ENCODE measurements around the gene BNIP5.

The BNIP5 gene

DNA sequence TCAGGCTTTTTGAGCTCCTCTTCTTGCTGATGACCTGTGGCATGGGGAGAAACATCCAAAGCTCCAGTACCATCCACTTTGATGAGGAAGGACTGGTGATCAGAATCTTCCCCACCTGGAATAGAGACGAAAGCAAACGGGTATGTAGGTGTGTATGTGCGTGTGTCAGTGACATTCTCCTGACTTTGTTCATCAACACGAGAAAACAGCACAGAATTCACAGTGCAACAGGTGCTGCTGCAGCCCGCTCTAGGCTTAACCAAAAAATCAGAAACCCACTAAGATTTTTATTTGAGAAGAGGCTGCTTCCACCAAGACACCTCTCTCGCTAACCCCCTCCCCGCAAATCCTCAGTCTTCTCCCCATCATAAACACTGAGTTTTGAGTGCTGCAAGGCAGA lies 8.1 kb downstream of the BNIP5 start:
- Histone ChIP-seq H3K27me3 (peaks cover 11% of the 10 kb centered on the region), H3K4me1 (ENCODE audit: control insufficient read depth in 1 of 2, insufficient read depth in 1 of 2, low read depth in 1 of 2, low read length in 1 of 2) (no peaks in the 10 kb centered on the region), H3K4me3 (ENCODE audit: low read depth in 1 of 2, low read length in 1 of 2) (no peak overlapping the region), H3K9me3 (no peaks in the 10 kb centered on the region), H3K36me3 (no peaks in the 10 kb centered on the region), H3K27ac (no peak overlapping the region)
- TF ChIP-seq, protein P1, sequence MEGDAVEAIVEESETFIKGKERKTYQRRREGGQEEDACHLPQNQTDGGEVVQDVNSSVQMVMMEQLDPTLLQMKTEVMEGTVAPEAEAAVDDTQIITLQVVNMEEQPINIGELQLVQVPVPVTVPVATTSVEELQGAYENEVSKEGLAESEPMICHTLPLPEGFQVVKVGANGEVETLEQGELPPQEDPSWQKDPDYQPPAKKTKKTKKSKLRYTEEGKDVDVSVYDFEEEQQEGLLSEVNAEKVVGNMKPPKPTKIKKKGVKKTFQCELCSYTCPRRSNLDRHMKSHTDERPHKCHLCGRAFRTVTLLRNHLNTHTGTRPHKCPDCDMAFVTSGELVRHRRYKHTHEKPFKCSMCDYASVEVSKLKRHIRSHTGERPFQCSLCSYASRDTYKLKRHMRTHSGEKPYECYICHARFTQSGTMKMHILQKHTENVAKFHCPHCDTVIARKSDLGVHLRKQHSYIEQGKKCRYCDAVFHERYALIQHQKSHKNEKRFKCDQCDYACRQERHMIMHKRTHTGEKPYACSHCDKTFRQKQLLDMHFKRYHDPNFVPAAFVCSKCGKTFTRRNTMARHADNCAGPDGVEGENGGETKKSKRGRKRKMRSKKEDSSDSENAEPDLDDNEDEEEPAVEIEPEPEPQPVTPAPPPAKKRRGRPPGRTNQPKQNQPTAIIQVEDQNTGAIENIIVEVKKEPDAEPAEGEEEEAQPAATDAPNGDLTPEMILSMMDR (IDR thresholded peaks at IDR 0.05): no peak

DNA sequence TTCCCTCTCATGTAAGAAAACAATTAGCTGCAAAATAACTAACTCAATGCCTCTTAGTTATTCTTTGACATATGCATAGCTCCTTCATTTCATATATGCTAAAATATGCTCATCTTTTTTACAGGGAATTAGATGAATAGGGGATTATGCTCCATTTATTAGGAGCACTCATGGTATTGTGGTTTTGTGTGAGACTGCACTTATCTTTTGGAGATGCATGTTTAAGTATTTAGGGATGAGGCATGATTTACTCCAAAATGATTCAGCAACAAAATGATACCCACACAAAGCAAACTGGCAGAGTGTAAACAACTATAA lies 8.8 kb downstream of the BNIP5 start:
- Histone ChIP-seq H3K4me1 (ENCODE audit: control insufficient read depth in 1 of 2, insufficient read depth in 1 of 2, low read depth in 1 of 2, low read length in 1 of 2) (no peaks in the 10 kb centered on the region), H3K27me3 (peaks cover 4% of the 10 kb centered on the region), H3K9me3 (no peaks in the 10 kb centered on the region), H3K4me3 (ENCODE audit: low read depth in 1 of 2, low read length in 1 of 2) (no peak overlapping the region), H3K36me3 (no peaks in the 10 kb centered on the region), H3K27ac (no peak overlapping the region)
- TF ChIP-seq, protein P1 (IDR thresholded peaks at IDR 0.05): no peak

DNA sequence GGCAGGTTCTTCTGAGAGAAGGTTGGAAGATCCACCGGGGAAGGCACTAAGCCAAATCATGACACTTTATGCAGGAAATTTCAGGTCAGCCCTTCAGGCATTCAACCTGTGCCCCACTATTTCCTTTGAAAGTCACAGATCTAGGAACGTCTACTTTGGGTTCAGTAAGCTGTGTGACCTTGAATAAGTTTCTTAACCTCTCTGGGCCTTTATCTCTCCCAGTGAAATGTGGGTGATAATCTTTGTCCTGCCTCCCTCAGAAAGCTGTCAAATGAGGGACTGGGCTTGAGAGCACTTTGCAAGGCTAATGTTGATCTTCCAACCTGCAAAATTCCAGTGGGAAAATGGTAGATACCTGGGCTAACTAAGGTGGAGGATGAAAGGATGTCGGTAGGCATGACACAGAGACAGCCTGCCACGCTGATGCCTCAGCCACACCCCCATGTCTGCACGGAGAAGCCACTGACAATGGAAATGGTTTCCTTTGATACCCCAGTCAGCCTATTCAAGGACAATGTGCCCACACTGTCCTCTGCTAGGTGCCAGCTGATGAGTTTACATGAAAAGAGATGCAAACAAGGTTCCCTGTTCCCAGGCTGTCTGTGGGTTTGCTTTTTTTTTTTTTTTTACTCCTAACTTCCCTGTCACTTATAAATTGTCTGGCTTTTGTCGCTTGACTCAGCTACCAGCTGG lies 9.3 kb downstream of the BNIP5 start:
- H3K27ac ChIP-seq: no peak overlapping the region
- H3K4me1 ChIP-seq (ENCODE audit: control insufficient read depth in 1 of 2, insufficient read depth in 1 of 2, low read depth in 1 of 2, low read length in 1 of 2): no peaks in the 10 kb centered on the region
- H3K4me3 ChIP-seq (ENCODE audit: low read depth in 1 of 2, low read length in 1 of 2): no peak overlapping the region
- no peaks in the 10 kb centered on the region for H3K9me3 ChIP-seq
- H3K27me3 ChIP-seq: peaks cover 4% of the 10 kb centered on the region
- H3K36me3 ChIP-seq: no peaks in the 10 kb centered on the region
- TF ChIP-seq, protein P1 (IDR thresholded peaks at IDR 0.05): no peak

DNA sequence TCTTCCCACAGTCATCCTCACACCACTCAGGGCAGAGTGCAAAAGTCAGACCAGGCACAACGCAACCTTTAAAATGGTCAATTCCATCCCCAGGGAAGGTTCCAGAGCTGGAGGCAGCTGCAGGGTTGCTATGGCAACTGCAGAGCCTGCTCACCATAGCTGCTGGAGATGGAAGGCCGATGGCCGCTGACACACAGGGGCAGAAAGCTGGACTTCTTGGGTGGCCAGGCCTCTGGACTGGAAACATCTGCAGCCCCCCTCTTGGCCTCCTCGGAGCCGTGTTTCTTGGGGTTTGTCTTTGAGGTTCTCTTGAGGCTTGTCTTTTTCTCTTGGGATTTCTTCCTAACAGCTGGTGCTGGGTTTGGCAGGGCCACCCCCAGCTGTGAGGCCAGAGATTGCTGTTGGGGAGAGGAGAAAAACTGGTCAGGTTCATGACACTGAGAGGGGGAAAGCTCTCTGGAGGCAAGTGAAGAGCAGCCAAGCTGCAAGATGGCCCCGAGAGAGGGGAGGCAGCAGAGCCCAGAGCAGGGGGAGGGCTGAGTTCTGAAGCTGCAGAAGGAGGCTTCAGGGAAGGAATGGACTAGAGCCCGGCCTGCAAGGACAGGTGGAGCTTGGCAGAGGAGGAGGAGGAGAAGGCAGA lies 10.2 kb downstream of the BNIP5 start:
- Histone ChIP-seq H3K4me1 (ENCODE audit: control insufficient read depth in 1 of 2, insufficient read depth in 1 of 2, low read depth in 1 of 2, low read length in 1 of 2) (no peaks in the 10 kb centered on the region), H3K27ac (no peak overlapping the region), H3K4me3 (ENCODE audit: low read depth in 1 of 2, low read length in 1 of 2) (no peak overlapping the region), H3K9me3 (no peaks in the 10 kb centered on the region), H3K27me3 (no peaks in the 10 kb centered on the region), H3K36me3 (no peaks in the 10 kb centered on the region)
- TF ChIP-seq, protein P1 (IDR thresholded peaks at IDR 0.05): no peak

DNA sequence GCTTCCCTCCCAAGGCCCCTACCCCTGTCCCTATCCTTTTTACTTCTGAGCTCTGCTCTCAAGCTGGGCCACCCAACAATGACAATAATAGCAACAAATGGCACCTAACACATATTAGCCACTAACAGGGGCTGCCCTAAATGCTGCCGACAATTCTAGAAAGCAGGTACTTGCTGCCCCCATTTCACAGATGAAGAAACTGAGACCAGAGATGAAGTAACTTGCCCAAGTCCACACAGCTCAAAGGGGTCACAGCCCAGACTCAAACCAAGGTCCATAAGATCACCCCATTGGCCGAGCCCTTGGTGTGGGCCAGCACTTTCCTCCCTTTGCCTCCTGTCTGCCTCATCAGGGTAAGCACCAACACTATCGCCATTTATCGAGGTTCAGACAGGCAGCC lies 12.0 kb downstream of the BNIP5 start:
- no peaks in the 10 kb centered on the region for H3K27me3 ChIP-seq
- no peaks in the 10 kb centered on the region for H3K36me3 ChIP-seq
- no peak overlapping the region for H3K4me3 ChIP-seq (ENCODE audit: low read depth in 1 of 2, low read length in 1 of 2)
- no peaks in the 10 kb centered on the region for H3K9me3 ChIP-seq
- H3K27ac ChIP-seq: no peak overlapping the region
- no peaks in the 10 kb centered on the region for H3K4me1 ChIP-seq (ENCODE audit: control insufficient read depth in 1 of 2, insufficient read depth in 1 of 2, low read depth in 1 of 2, low read length in 1 of 2)
- TF ChIP-seq, protein P1 (IDR thresholded peaks at IDR 0.05): no peak

All from neutrophil (primary cell).